Activated CD4-positive, alpha-beta T cell treated with anti-CD3 and anti-CD28 coated beads, Interleukin-2, amount 10 ng/mL, durations not matched to agents 7 days and 5 days (primary cell): ENCODE data around the gene CNFN. TPM values are rescaled to one million over a fixed set of nuclear protein-coding genes. Genes with fewer than 3 reads are reported as not detected.

Experiments used
- CTCF ChIA-PET: fragments of 350-600 bp; sonication (Branson Sonifier 250); formaldehyde crosslinking; loops from one replicate; lab custom pipeline; 2021; ENCODE audit warnings: antibody characterized with exemption; lab: Charles Lee
- POLR2A ChIA-PET: fragments of 350-600 bp; sonication (Branson Sonifier 250); formaldehyde crosslinking; loops from one replicate; lab custom pipeline; 2021; ENCODE audit warnings: antibody characterized with exemption; lab: Charles Lee
- DNase-seq: peaks from one replicate; pipeline ENCODE4 v3.0.0-alpha.2; 2020
- H3K27ac Mint-ChIP-seq: one replicate; pipeline ENCODE4 v1.8.0; 2021; ENCODE audit warnings: mild to moderate bottlenecking, moderate library complexity, mixed read lengths
- H3K27me3 Mint-ChIP-seq: one replicate; pipeline ENCODE4 v1.8.0; 2021; ENCODE audit warnings: mixed read lengths
- H3K36me3 Mint-ChIP-seq: one replicate; pipeline ENCODE4 v1.8.0; 2021; ENCODE audit warnings: low read depth, mixed read lengths
- H3K4me1 Mint-ChIP-seq: one replicate; pipeline ENCODE4 v1.8.0; 2021; ENCODE audit warnings: mixed read lengths
- H3K4me3 Mint-ChIP-seq: one replicate; pipeline ENCODE4 v1.8.0; 2021; ENCODE audit warnings: mild to moderate bottlenecking, moderate library complexity, mixed read lengths
- H3K9me3 Mint-ChIP-seq: one replicate; pipeline ENCODE4 v1.8.0; 2021; ENCODE audit warnings: mixed read lengths
- total RNA-seq, 2 experiments: library from RNA; stranded (reverse); gene quantifications; one replicate each; pipeline ENCODE4 v1.2.3, GENCODE V29; 2021

Gene CNFN
- total RNA-seq, 2 experiments from 2014 or later = not detected

- no peak for DNase-seq
- CTCF ChIA-PET = interaction anchor here (0.8 to 1.4 kb wide), 4 partner anchors 12 to 240 kb away, joined by 3 to 12 read pairs (median 4); partner anchors contain the start of gene CEACAM1
- Mint-ChIP-seq H3K4me1 (peaks cover 2% of the 10 kb centered on the region), H3K27me3 (no peaks in the 10 kb centered on the region), H3K4me3 (no peak overlapping the region), H3K27ac (no peak overlapping the region), H3K36me3 (peaks cover 13% of the 10 kb centered on the region), H3K9me3 (no peaks in the 10 kb centered on the region)
- POLR2A ChIA-PET = no interaction called here
Measured at GRCh38 chr19:42407085-42407815, 17.2 kb upstream of the CNFN start.

GRCh38 chr19:42406111-42406510, 16.0 kb upstream of the CNFN start:
- Mint-ChIP-seq H3K27ac (no peak overlapping the region), H3K36me3 (peaks cover 13% of the 10 kb centered on the region), H3K9me3 (no peaks in the 10 kb centered on the region), H3K27me3 (no peaks in the 10 kb centered on the region), H3K4me3 (no peak overlapping the region), H3K4me1 (peaks cover 10% of the 10 kb centered on the region)
- CTCF ChIA-PET = interaction anchor here (1.0 to 1.4 kb wide), 2 partner anchors 14 to 239 kb away, joined by 3 to 12 read pairs; no protein-coding TSS in a partner anchor
- POLR2A ChIA-PET = no interaction called here
- no peak for DNase-seq

GRCh38 chr19:42403586-42403985, 13.5 kb upstream of the CNFN start:
- no peaks in the 10 kb centered on the region for H3K27me3 Mint-ChIP-seq
- peaks cover 13% of the 10 kb centered on the region for H3K36me3 Mint-ChIP-seq
- H3K4me1 Mint-ChIP-seq = peaks cover 25% of the 10 kb centered on the region
- no peak for DNase-seq
- ChIA-PET POLR2A (no interaction called here), CTCF (interaction anchor here (0.5 to 0.8 kb wide), 3 partner anchors 16 to 391 kb away, joined by 3 to 4 read pairs (median 3); no protein-coding TSS in a partner anchor)
- H3K27ac Mint-ChIP-seq = no peak overlapping the region
- no peaks in the 10 kb centered on the region for H3K9me3 Mint-ChIP-seq
- no peak overlapping the region for H3K4me3 Mint-ChIP-seq

GRCh38 chr19:42402376-42403116, 12.4 kb upstream of the CNFN start:
- DNase-seq = no peak
- ChIA-PET CTCF (interaction anchor here (0.7 kb wide), 1 partner anchor 18 kb away, joined by 3 read pairs; no protein-coding TSS in a partner anchor), POLR2A (no interaction called here)
- Mint-ChIP-seq H3K4me1 (peaks cover 31% of the 10 kb centered on the region), H3K27ac (peak overlapping the region; percentile 19), H3K9me3 (no peaks in the 10 kb centered on the region), H3K27me3 (no peaks in the 10 kb centered on the region), H3K36me3 (peaks cover 13% of the 10 kb centered on the region), H3K4me3 (peak overlapping the region; percentile 67)

- Mint-ChIP-seq H3K27me3 (no peaks in the 10 kb centered on the region), H3K27ac (peak overlapping the region; percentile 57), H3K4me3 (peak overlapping the region; percentile 67), H3K4me1 (peaks cover 39% of the 10 kb centered on the region), H3K36me3 (peaks cover 13% of the 10 kb centered on the region), H3K9me3 (no peaks in the 10 kb centered on the region)
- ChIA-PET POLR2A (interaction anchor here (0.5 kb wide), 1 partner anchor 234 kb away, joined by 3 read pairs; no protein-coding TSS in a partner anchor), CTCF (interaction anchor here (0.8 to 2.9 kb wide), 3 partner anchors 19 to 278 kb away, joined by 3 to 12 read pairs (median 4); no protein-coding TSS in a partner anchor)
- DNase-seq = peak; percentile 69
Measured at GRCh38 chr19:42401365-42402303, 11.5 kb upstream of the CNFN start.

- POLR2A ChIA-PET = no interaction called here
Measured at GRCh38 chr19:42400404-42400803, 10.3 kb upstream of the CNFN start.

GRCh38 chr19:42397263-42398166, 7.4 kb upstream of the CNFN start:
- peaks cover 47% of the 10 kb centered on the region for H3K4me1 Mint-ChIP-seq
- CTCF ChIA-PET = interaction anchor here (0.7 to 1.9 kb wide), 6 partner anchors 16 to 289 kb away, joined by 3 to 8 read pairs (median 4); no protein-coding TSS in a partner anchor
- POLR2A ChIA-PET = no interaction called here
- H3K36me3 Mint-ChIP-seq = no peaks in the 10 kb centered on the region
- H3K27me3 Mint-ChIP-seq = peaks cover 2% of the 10 kb centered on the region
- no peak for DNase-seq
- H3K9me3 Mint-ChIP-seq = no peaks in the 10 kb centered on the region
- peak overlapping the region; percentile 81 for H3K4me3 Mint-ChIP-seq
- peak overlapping the region; percentile 93 for H3K27ac Mint-ChIP-seq

More at GRCh38 chr19:42400404-42400803, 10.3 kb upstream of the CNFN start:
- Mint-ChIP-seq H3K4me1 (peaks cover 47% of the 10 kb centered on the region), H3K27me3 (no peaks in the 10 kb centered on the region), H3K36me3 (peaks cover 8% of the 10 kb centered on the region), H3K4me3 (no peak overlapping the region), H3K9me3 (no peaks in the 10 kb centered on the region), H3K27ac (no peak overlapping the region)
- no peak for DNase-seq
- CTCF ChIA-PET = interaction anchor here (0.6 to 2.9 kb wide), 11 partner anchors 8 to 277 kb away, joined by 3 to 12 read pairs (median 3); no protein-coding TSS in a partner anchor

GRCh38 chr19:42396381-42397262, 6.5 kb upstream of the CNFN start:
- Mint-ChIP-seq H3K4me1 (peaks cover 38% of the 10 kb centered on the region), H3K27ac (peak overlapping the region; percentile 93), H3K4me3 (peak overlapping the region; percentile 81), H3K9me3 (no peaks in the 10 kb centered on the region), H3K27me3 (peaks cover 9% of the 10 kb centered on the region), H3K36me3 (no peaks in the 10 kb centered on the region)
- peak; percentile 96 for DNase-seq
- ChIA-PET POLR2A (interaction anchor here (0.6 kb wide), 1 partner anchor 162 kb away, joined by 3 read pairs; no protein-coding TSS in a partner anchor), CTCF (interaction anchor here (0.7 to 2.1 kb wide), 9 partner anchors 12 to 288 kb away, joined by 3 to 8 read pairs (median 4); no protein-coding TSS in a partner anchor)

GRCh38 chr19:42394751-42395150, 4.7 kb upstream of the CNFN start:
- Mint-ChIP-seq H3K27me3 (peaks cover 18% of the 10 kb centered on the region), H3K9me3 (no peaks in the 10 kb centered on the region), H3K4me3 (no peak overlapping the region), H3K27ac (no peak overlapping the region), H3K4me1 (peaks cover 26% of the 10 kb centered on the region), H3K36me3 (no peaks in the 10 kb centered on the region)
- DNase-seq = no peak
- ChIA-PET POLR2A (no interaction called here), CTCF (interaction anchor here (2.1 kb wide), 1 partner anchor 26 kb away, joined by 7 read pairs; no protein-coding TSS in a partner anchor)

GRCh38 chr19:42392165-42392564, 2.1 kb upstream of the CNFN start:
- Mint-ChIP-seq H3K4me1 (peaks cover 12% of the 10 kb centered on the region), H3K9me3 (no peaks in the 10 kb centered on the region), H3K27me3 (peaks cover 25% of the 10 kb centered on the region), H3K4me3 (no peak overlapping the region), H3K36me3 (no peaks in the 10 kb centered on the region), H3K27ac (no peak overlapping the region)
- no peak for DNase-seq
- CTCF ChIA-PET = interaction anchor here (1.2 kb wide), 1 partner anchor 8 kb away, joined by 3 read pairs; no protein-coding TSS in a partner anchor
- POLR2A ChIA-PET = no interaction called here
